NCI-H1694 treated with DMSO at 0.1 percent for 48 hours (cell line): ENCODE measurements around the gene TNNT3.

Experiments
- DNase-seq: peaks from one replicate; lab custom pipeline; 2025; lab: John Stamatoyannopoulos, UW

Gene TNNT3

DNA sequence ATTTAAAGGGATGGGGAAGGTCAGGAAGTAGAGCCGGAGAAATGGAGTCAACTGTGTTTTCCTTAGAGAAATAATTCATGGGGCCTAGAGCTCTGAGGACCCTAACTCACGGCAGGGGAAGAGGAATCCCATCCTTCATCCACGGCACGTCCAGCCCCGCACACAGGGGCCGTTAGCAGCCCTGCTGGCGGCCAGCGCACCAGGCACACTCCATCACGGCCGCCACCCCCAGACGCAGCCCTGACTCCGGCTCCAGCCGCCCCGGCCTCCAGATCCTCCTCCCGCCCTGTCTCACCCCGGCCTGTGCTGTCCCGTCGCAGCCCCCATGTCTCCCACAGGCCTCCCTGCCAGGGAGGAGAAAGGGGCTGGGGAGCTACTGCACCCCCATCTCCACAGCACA, 38.9 kb downstream of the TNNT3 start:
- DNase-seq = no peak

DNA sequence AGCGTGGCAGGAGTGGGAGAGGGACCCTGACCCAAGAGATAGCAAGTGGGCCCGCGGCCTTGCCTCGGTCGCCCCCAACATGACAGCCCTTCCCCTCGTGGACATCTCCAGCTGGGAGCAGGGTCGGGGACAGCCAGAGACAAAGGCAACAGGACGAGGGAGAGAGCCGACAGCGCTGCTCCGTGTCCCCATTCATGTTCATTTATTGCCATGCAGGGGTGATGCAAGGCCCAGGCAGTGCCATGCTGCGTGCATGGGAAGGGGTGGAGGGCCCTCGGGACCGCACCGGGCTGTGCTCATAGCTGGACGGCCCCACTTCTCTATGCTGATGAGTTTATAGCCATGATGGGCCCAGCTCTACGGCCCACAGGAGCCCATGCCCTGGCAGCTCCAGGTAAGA, 40.3 kb downstream of the TNNT3 start:
- no peak for DNase-seq

DNA sequence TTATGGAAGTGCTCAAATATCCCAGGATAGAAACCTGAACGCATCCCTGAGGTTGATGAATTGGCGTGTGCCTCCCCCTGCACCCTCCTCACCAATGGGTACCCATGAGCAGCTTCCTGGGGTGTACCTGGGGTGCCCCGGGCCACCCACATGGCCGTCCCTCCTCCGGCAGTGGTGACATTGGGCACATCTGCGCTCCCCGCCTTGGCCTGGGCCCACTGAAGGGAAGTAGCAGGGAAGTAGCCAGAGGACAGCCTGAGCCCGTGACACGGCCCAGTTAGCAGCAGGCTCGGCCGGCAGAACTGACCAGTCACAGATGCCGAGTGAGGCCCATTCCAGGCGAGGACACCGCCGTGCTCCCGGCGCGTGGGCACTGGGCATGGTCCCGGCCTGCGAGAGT, 44.4 kb downstream of the TNNT3 start:
- no peak for DNase-seq

DNA sequence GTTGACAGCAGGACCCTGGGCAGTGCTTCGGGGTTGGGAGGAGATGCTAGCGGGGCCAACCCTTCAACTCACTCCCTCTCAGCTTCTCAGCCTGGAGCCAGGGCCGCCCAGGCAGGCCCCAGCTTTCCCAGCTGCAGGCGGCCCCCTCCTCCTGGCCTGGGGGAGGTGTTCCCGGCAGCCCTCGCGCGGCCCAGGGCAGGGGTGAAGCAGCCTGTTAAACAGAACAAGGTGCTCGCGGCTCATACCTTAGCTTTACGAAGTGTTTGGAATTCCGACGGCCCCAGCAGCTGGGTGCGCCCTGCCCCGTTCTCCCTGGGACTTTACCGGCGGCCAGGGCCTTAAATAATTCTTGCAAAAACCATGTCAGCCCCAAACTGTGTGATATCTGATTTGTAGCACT, 44.8 kb downstream of the TNNT3 start:
- DNase-seq = no peak

DNA sequence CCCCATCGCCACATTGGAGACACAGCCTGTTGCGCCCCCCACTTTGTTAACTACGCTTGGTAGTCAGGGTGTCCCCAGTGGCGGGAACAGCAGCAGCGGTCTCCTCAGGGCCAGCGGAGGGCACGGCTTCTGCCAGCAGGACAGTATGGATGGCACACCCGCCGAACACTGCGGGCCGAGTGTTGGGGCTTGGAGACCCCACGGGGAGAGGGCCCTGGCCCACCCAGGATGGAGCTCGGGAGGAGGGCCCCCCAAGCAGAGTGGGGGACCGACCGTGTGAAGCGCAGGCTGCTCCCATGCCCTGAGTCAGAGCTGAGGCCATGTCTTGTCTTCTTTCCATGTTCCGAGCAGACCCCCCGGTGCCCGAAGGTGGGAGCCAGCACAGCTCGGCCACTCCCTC, 45.5 kb downstream of the TNNT3 start:
- DNase-seq = no peak

DNA sequence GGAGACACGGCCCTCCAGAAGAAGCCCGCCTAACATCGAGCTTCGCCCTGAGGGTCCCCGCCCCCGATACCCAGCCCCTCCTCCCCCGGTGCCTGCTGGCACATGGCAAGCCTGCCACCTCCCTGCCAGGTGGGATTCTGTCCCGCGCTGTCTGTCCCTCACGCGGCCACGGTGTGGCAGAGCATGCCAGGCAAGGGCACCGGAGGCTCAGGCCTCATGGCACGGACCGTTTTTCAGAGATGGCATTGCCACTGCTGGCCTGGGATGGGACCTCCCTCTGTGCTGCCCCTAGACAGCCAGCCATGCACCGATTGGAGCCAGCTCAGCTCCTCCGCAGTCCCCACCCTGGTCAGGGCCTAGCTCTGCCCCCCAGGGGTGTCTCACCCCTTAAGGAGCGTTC, 47.0 kb downstream of the TNNT3 start:
- DNase-seq = no peak

DNA sequence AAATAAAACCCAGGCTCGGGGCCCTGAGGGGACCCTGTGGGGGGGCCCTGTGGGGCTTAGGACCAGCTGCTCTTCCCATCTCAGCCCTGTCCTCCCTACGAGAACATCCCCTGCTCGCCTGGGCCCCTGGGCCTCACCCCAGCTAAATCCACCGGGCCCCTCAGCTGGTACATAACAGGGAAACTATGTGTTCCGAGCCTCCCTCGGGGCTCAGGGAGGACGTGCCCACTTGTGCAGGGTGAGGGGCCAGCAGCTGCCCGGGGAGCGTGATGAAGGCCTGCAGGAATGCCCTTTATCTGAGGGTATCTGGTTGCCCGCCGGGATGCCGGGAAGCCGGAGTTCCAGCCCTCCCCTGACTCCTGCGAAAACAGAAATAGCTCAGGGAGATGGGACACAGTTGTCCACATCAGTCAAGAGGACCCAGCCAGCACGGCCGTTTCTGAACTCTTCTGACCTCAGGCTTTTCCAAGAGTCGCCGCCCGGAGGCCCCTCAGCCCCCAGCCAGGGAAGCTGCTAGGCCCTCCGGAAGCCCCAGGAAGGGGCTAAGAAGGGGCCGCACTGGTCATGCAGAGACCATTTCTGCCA, 48.2 kb downstream of the TNNT3 start:
- DNase-seq = no peak

DNA sequence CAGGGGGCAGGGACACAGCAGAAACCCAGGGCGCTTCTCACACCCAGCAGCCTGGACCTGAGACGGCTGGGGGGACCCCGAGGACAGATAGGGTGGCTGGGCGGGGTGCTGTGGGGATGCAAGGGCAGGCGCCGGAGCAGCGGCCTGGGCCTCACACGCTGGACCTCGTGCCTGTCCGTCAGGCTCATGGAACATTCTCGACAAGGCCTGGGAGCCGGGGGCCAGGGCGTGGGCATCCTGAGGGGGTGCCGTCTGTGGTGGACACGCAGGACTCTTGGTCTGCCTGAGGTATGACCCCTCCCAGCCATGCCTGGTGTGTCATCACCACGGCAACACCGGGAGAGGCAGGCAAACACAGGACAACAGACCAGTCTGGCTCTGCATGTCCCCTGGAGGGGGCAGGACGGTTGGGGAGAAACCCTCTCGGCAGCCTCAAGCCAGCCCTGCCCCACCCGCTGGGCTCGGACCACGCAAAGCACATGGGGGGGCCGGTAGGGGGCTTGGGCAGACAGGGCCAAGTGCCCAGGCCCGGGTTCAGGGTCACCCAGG, 49.0 kb downstream of the TNNT3 start:
- DNase-seq = no peak

DNA sequence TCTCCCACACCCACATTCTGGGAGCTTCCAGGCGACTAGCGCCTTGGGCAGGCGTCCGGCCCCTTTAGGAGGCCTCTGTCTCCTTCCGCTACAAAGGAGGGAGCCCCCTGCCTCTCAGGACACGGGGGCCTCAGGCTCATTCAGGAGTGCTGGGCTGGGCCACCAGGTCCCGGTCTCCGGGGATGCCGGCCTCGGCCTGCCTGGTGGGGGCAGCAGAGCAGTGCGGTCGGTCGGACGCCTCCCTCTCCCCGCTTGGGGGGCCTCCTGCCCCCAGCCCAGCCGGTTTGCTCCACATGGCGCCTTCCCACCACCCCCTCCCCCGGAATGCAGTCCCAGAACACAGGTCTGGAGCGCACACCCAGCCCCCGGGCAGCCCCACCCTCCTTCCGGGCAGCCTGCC, 49.5 kb downstream of the TNNT3 start:
- no peak for DNase-seq

DNA sequence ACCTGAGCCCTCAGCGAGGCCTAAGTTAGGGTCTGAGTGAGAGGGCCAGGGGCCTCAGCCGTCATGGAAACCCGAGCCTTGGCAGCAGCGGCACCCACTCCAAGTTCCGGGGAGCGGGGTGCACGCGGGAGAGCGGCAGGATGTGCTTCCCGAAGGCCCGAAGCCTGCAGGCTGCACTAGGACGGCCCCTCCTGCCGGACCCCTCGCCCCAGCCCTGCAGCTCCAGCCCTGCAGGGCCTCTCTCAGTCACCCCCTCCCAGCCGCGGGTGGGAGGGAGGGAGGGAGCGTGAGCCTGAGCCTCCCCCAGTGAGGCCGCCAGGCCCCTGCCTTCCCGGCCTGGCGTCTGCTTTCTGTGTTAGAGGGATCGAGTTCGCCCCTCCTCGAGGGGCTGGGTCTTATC, 50.3 kb downstream of the TNNT3 start:
- DNase-seq = no peak

DNA sequence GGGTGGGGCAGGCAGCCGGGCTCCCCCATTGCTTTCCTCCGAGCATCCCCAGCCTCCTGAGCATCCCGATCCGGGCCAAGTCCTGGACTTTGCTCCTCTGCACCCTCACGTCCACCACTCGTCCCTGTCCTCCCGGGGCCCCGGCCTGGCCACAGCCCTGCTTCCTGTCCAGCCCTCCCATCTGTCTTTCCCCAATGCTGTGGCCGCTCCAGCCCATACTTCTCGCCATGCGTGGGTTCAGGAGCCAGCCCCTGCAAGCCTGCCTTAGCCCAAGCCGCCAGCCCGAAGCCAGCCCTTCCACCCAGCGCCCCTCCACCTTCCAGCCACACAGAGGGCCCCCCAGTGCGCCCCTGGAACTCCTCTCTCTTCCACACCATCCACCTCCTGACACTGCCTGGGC, 51.5 kb downstream of the TNNT3 start:
- no peak for DNase-seq

DNA sequence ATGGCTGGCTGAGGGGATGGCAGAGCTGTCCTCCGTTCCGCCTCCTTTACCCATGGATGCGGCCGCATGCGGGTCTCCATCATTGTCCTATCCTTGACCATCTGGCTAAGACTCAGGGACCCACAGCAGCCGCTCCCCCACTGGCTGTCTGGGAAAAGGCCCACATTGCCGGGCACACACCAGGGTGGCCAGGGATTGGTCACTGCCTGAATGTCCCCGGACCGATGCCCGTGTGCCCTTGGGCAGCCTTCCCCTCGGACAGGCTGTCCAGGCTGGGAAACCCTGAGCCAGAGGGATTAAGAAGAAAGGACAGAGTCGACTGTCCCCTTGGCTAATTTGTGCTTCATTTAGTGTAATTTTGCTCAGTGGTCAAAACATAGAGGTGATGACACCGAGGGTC, 55.7 kb downstream of the TNNT3 start:
- no peak for DNase-seq

DNA sequence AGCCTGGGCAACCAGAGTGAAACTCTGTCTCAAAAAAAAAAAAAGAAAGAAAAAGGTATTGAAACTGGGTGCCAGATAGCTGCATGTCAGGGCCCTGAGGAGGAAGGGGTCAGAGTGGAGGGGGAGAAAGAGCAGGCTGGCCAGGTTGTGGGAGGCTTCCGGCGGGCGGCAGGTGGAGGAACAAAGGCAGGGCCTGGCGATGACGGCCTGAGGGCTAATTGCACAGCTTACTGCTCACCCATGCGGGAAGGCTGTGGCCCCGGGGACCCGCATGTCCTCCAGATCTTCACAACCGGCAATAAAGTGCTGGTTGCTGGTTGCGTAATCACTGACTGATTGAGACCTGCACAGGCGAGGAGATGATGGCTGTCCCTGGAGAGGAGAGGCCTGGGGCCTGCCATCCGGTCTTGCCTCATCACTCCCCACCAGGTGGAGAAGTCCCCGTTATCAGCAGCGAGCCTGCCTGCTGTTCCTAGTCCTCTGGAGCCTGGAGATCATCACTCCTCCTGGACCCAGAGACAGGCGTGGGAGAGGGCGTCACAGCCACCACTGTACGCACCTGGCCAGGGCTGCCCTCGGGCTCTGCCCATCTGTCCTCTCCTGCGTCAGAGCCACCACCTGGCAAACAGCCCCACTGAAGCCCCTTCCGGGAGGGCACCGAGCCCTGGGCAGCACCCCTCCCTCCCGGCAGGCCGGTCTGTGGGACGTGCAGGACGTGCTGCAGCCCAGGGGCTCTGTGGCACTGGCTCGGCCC, 59.4 kb downstream of the TNNT3 start:
- DNase-seq = no peak

DNA sequence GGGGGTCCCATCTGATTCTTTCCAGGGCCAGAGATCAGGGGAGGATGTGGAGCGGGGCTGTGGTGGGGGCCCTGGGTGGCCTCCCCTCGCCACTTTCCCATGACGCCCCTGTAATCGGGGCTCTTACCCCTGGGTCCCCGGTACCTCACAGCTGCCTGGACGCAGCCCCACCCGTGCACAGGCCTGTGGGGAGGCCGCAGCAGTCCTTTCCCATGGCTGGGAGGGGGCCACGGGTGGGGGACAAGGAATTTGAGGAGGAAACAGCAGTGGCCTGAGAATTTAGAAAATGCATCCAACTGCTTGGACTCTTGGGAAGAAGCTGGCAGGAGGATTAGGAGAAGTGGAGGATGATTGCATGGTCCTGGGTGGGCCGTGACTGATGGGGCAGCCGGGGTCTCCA, 60.1 kb downstream of the TNNT3 start:
- no peak for DNase-seq

DNA sequence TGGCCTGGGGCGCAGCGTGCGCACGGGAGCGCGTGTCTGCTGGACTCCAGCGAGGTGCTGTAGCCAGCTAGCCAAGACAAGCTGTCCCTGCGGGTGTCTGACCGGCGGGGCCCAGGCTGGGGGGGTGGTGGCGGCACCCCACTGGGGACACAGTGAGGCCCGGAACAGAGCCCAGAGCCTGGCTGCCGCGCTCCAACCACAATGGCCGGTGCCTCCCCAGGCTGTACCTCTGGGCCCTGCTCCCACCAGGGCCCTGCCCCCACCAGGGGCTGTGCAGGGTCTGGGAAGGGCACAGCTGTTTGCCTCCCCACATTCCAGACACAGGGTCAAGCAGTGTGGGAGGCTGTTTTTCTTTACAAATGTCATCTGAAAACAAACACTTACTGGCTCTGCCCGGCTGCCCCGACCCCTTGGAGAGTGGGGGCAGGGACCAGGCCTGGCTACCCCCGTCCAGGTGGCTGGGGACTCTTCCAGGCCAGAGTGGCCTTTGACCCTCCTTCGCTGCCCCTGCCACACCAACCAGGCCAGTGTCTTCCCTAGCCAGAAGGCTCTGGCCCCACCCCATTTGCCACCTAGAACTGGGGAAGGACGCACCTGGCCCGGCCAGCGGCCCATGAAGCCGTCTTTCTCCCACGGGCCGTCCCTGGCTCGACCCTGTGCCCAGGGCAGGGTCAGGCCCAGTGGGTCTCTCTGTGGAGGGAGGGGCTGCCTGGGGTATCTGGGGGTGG, 63.5 kb downstream of the TNNT3 start:
- no peak for DNase-seq

DNA sequence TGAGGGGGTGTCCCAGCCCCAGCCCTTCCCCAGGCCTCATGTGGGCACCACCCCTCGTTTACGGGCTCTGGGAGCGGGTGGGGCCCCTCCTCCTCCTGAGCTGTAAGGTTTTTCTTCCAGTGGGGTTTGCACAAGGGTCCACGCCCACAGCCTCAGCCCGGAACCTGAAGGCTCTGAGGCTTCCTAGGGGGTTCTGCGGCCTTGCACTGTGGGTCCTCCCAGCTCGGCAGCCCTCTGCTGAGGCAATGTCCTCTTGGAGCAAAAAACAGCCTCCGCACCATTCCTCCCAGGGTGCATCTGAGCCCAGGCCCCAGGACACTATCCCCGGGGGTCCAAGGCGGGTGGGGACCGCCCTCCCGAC, 64.1 kb downstream of the TNNT3 start:
- DNase-seq = no peak

DNA sequence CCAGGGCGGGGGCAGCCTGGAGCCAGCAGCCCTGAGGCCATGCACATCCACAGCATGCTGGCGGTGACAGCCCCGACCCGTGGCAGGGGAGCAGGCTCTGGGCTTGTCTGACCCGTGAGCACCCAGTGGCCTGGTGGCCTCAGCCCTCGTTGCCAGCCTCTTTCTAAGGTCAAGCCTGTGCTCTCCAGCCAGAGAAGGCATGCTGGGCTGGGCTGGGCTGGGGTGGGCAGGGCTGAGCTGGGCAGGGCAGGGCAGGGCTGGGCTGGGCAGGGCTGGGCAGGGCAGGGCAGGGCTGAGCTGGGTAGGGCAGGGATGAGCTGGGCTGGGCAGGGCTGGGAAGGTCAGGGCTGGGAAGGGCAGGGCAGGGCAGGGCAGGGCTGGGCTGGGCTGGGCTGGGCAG, 67.5 kb downstream of the TNNT3 start:
- DNase-seq = no peak

DNA sequence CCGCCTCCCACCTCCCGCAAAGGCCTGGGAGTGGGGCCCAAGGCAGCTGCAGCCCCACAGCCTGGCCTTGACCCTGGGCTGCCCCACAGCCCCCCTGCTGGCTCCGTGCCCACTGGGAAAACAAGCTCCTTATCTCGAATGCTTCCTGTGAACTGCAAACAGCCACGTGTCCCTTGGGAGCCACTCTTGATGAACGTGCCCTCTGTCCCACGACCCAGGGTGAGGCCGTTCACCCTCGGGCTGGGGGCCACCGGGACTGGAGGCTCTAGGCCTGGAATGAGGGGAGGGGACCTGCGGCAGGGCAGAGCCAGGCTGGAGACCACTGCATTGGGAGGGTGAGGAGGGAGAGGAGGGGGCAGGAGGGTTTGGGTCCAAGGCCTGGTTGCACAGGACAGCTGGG, 68.7 kb downstream of the TNNT3 start:
- no peak for DNase-seq
